Fibroblast of upper back skin (primary cell): ENCODE measurements around the gene GRB7.
A peak's percentile ranks its signal among the peaks of the same experiment; 100 is the strongest.
"Not testable (repeated sequence)": the region's sequence is repeated elsewhere in the genome, so short reads cannot be mapped to it uniquely, and the experiment has no call there.

Source experiments
- DNase-seq: peaks from one replicate; pipeline ENCODE4 v3.0.0-alpha.2; 2013

GRB7 gene

DNA sequence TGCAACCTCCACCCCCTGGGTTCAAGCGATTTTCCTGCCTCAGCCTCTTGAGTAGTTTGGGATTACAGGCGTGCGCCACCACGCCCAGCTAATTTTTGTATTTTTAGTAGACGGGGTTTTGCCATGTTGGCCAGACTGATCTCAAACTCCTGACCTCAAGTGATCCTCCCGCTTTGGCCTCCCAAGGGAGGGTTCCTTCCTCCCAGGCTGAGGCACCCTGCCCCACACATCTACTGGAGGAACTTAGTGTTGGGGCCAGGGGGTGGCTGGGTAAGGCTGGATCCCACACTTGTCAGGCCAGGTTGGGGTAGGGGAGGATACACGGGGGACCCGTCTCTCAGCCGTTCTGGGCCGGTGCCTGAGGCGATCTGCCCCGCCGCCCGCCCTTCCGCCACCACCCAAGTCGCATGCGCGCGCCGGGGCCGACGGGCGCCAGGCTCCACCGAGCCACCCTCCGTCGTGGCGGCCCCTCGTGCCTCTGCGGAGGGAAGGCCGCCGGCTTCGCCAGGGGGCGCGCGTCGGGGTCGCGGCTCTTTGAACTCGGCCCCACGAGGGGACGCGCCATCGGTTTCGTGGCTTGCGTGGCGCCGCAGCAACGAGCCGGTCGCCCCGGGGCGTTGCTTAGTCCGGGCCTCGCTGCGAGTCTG, 15.9 kb downstream of the GRB7 start:
- no peak for DNase-seq

DNA sequence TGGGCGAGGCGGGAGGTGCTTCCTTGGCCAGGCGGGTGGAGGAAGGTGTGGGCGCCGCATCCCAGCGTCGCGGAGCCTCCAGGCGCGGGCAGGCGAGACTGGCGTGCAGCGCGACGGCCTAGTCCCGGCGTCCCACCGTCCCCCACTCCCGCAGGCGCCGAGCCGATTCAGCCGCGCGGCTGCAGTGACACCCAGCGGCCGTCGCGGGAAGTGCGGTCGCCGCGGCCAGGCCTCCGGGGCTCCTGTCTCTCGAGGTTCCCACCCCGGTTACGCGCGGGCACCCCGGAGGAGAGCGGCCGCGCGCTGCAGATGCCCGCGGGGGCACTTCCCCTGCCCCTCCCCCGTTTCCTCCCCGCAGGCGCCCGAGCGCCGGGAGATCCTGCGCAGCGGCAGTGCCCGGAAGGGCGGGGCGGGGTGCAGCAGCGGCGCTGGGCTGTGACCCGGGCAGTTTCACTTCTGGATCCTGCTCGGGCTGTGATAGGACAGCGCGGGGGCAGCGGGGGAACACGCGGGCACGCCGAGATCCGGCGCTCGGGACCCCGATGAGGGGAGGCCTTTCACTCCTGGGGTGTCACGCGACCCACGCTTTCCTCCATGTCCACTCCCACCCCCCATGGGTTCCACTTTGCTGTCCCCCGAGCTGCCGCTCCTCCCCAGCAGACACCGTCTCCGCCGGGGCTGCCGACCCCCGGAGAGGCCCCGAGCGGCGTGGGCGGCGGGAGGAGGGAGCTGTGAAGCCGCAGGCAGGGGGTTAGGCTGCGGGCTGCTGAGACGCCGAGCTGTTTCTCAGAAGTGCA, 16.6 kb downstream of the GRB7 start:
- DNase-seq: peak; percentile 76

DNA sequence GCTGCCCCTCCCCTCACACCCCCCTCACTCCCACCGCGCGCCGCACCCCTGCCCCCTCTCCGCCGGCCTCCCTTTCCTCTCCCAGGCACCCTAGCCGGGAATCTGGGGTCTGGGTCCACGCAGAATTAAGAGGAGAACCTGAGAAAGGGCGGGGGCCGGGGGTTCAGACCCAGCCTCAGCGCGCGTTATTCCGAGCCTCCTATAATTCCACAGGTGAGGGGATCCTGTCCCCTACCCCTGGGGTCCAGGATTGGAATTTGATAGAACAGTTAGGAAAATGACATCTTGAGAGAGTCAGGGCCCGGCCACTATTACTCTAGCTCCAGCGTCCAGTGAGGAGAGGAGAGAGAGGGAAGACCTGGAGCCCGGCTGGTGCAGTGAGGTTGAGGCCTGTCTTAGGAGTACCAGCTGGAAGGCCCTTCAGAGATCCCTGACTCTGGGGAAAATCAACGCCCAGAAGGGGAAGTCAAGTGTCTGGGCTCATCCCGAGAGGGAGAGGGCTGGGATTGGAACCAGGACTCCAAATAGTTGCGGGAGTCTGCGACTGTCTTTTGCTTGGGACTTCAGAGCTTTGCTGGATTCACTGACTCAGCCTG, 17.3 kb downstream of the GRB7 start:
- no peak for DNase-seq

DNA sequence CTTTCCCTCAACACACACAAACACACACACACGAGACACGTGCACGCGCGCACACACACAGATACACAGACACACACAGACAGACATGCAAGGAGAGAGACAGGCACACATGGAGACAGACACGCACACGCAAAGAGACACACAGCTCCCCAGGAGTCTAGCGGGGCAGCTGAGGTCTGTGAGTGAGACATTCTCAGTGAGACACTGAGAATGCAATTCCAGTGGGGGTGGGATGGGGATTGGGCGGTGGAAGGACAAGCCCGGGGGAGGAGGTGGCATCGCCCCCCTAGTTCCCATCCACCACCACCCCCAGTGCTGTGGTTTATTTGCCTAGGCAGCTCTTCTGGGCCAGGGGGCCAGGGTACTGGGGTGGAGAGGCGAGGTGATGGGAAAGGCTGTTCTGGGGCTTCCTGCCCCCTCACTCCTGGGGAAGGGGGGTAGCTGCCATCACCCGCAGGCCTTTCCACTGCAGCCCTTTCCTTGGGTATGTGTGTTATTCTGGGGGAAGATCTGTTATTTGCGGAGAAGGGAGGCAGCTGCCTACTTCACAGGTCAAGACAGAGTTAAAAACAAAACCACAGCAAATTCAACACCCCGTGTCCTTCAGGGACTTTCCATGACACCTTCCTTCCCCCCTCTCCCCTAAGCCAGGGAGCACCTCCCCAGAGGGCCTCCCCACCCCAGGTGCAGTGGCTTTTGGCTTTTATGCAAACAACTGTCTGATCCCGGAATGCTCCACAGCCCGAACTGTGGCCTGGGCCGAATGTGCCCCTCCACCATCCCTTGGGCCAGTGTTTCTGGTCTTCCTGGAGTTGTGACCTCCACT, 18.0 kb downstream of the GRB7 start:
- peak; percentile 56 for DNase-seq

DNA sequence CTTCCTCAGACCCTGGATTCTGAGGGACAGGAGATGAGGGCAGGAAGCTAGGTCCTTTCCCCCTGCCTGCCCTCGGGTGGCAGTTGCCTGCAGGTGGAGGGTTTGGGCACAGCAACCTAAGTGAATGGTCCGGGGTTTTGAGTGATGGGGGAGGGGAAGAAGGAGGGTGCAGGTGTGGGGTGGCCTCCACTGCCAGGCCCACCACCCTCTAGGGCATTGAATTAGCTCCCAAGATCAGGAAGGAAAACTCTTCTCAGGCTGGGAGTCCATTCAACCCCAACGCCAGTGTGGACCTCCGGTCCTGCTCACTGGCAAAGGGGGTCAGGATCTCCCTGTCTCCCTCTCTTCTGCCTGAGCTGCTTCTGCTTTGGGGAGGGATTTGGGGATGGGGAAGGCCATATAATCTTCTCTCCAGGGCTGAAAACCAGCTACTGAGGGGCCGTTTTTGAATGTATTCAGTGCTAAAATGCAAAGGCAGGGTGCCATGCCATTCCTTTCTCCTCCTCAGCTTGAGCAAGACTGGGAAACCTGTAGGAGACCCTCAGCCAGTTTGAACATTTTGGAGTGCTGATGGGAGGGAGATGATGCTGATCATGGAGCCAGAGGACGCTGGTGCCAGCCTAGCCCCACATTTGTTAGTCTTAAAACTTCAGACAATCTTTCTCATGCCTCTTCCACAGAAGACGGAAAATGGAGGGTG, 18.8 kb downstream of the GRB7 start:
- no peak for DNase-seq

DNA sequence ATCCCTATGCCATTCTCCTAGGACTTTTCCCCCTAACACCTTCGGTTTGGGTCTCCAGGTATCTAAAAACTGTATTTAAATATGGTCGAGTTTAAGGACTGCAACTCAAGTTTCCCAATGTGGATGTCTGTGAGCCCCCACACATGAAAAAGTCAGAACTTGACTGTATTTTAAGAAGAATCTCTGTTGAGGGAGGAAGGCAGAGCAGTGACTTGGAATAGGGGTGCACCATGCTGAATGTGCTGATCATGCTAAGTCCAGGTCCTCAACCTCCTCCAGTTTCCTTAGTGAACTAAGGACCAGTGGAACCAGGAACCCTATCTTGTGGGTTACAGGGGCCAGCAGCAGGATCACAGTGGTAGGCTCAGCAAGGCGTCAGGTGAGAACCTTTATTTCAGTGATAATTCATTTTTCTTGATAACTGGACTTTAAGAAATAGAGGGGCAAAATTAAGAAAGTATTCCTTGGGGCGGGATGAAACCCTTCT, 19.5 kb downstream of the GRB7 start:
- DNase-seq: no peak

DNA sequence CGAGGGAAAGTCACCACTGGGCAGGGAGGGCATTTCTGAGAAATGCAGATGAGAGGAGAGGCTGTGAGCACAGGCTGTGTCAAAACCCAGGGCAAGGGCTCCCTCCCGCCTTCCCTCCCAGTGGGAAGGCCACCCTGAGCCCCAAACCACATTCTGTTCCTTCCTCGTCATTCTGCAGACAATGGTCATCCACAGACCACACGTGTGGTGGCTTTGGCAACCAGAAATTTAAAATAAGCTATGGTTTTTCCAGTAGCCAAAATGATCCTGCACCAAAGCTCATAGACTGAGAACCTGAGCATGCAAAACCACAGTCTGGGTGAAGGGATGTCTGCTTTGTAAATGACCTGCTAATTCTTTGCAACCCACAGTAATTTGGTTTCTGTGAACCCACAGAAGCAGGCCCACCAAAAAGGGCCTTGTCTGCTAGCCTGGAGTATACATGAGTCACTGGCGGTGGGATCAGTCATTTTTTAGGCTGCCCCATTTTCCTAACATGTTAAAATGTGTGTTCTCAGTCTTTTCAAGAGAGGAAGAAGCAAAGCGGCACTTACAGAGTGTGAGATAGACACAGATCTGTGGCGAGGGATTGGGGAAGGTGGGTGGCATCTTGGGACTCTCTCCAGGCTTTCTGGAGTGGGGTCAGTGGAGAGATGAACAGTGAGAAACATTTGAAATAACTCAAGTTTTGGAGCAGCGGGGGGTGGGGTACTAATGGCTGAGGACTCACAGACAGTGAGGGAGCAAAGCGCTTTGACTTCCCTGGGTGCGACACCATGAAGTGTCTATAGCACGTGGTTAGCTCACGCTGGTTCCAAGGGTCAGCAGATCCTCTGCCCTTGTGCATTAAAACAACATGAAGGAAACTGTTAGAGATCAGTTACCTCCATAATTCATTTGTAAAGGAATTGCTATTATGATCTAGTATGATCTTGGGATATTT, 20.5 kb downstream of the GRB7 start:
- DNase-seq: peak; percentile 88

DNA sequence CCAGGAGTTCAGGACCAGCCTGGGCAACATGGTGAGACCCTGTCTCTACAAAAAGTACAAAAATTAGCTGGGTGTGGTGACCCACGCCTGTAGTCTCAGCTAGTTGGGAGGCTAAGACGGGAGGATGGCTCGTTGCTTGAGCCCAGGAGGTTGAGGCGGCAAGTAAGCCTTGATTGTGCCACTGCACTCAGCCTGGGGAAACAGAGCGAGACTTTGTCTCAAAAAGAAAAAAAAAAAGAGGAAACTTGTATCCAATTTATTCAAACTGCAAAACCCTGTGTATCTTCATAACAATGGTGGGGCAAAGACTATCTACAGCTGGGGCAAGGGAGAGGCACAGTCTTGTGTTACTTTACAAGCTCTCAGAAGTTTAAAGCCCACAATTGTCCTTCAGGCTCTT, 21.5 kb downstream of the GRB7 start:
- DNase-seq: no peak

DNA sequence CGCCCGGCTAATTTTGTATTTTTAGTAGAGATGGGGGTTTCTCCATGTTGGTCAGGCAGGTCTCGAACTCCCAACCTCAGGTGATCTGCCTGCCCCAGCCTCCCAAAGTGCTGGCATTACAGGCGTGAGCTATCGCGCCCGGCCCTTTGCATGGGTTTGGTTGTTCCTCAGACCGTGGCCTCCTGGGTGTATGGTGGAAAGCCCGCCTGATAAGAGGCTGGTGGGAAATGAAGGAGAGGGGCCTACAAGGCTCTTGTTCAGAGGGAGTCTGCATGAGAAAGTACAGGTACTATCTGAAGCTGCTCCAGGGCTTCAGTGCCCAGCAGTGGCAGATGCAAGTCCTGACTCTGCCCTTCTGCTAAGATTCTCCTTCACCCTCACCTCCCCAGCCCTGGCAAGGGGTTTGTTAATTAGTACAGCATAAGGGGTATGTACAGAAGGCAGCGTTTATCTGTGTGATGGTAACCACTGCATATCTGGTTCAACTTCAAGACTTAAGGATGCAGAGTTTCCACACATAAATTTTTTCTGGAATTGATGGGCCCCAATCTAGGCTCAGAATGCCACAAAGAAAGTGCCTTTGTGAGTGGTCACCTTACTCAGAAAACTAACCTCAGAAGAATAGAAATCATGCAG, 24.2 kb downstream of the GRB7 start:
- DNase-seq: peak; percentile 49

DNA sequence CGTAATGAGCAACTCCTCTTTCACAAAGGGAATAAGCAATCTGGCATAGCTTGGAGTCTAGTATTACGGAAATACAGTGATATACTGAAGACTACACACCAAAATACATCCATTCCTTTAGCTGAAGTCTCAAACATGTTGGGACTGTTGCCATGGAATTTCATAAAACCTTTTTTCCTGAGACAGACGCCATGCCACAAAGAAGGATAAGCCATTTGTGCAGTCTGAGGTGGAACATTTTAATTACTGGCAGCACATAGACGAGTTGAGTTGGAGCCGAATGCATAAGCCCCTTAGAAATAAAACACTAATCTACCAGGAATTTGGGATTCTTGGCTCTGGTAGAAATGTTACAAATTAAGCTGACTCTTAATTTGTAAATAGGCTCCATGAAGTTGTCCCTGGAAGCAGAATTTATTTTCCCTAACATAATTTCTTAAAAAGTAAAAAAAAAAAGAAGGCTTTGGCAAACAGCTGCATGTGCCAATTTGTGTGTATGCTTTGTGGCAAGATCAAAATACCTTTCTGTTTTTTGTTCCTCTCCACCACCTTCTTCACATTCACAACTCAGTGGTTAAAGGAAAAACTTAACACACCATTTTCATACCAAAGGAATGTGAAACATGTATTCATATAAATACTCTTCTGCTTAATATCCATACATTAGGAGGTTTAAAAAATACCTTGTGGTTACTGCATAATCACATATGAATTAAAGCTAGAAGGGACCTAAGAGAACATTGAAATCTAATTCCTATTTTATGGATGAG, 25.5 kb downstream of the GRB7 start:
- peak; percentile 92 for DNase-seq

DNA sequence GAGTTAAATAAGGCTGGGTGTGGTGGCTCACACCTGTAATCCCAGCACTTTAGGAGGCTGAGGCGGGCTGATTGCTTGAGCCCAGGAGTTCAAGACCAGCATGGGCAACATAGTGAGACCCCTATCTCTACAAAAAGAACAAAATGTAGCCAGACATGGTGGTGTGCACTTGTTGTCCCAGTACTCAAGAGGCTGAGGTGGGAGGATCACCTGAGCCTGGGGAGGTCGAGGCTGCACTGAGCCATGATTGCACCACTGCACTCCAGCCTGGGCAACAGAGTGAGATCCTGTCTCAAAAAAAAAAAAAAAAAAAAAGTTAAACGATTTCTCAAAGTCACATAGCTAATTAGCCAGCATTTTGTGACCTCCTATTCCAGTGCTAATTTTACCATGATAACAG, 26.4 kb downstream of the GRB7 start:
- DNase-seq: not testable (repeated sequence)

DNA sequence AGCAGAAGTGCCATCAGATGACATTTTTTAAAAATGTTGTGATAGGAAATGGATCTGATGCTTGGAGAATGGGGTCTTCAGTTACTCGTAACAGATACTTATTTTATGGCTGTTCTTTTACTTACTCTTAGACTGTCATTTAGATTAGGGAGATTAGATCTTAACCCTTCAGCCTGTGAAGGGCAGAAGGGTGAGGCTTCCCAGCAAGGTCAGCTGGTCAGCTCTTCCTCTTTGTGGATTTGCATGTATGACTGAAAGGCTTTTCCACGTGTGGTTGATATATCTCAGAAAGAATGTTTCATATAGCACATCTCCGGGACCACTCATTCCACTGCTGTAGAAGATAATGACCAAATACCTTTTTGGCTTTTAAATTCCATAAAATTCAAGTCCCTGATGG, 27.4 kb downstream of the GRB7 start:
- no peak for DNase-seq

DNA sequence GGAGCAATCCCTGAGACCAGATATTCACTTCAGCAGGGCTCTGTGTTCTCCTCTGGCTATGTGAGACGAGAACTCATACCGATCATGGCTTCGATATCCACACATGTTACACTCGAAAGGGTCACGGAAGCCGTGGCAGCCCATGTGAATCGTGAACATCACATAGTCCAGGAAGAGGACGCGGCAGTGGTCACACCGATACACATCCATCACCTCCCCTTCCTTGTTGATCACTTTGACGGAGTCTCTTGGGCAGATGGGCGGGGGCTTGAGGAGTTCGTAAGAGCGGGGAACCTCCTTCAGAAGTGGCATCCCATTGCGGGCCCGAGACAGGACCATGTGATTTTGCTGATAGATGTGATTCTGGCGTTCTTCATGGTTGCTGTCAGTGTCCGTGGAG, 28.0 kb downstream of the GRB7 start:
- no peak for DNase-seq

DNA sequence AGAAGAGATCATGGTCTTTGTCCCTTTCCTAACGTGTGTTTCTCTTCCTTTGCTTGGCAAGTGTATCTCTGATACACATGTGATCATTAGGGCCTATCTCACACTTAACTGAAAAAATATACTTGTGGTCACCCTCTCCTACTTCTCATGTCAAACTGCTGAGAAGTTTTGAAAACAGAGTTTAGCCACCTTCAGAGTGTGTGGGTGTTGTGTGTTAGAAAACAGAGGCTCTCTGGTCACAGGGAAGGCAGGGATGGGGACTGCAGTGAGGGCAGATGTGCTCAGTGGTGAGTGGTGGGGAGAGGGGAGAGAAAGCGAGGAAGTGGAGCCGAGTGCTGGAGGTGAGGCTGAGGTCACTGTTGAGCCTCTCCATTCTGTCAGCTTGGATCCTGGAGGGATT, 29.4 kb downstream of the GRB7 start:
- DNase-seq: no peak

DNA sequence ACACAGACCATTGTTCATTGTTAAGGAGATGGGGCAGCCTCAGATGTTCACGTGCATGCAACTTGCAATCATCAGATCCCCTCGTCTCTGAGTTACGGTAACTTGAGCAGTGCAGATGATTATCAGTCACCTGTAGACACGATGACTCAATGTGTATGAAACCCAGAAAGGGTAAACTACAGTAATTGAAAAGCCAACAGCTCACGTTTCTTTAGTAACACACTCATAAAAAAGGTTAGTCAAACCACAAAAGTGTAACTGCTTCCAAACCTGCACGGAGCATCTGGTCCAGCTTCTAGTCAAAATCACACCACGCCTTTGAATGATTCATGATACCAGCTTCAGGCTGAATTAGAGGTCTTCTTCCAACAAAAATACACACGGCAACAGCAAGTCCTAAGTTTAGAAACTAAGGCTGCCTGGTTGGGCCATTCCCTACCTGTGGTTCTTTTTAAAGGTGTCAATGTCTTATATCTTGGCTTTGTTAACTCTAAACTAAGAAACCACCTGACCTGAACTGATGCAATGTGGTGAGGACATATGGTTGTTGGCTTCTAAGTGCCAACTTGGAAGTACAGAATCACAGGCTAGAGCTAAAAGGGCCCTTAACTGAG, 32.3 kb downstream of the GRB7 start:
- peak; percentile 31 for DNase-seq

DNA sequence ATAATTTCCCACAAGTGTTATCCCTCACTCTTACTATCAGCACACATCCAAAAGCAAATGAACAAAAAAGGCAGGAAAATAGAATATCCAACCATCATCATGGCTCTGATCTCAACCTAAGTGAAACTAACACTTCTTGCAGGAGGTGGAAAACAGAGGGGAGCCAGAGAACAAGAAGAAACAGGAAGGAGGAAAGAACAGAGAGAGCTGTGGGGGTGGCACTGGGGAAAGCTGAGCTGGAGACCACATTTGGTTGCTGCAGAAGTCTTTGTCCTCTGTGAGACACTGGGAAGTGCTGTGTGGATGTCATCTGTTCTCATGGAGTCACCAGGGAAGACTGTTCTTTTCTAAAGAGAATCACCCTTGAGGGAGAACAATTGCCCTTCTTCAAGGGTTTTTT, 34.7 kb downstream of the GRB7 start:
- DNase-seq: no peak

DNA sequence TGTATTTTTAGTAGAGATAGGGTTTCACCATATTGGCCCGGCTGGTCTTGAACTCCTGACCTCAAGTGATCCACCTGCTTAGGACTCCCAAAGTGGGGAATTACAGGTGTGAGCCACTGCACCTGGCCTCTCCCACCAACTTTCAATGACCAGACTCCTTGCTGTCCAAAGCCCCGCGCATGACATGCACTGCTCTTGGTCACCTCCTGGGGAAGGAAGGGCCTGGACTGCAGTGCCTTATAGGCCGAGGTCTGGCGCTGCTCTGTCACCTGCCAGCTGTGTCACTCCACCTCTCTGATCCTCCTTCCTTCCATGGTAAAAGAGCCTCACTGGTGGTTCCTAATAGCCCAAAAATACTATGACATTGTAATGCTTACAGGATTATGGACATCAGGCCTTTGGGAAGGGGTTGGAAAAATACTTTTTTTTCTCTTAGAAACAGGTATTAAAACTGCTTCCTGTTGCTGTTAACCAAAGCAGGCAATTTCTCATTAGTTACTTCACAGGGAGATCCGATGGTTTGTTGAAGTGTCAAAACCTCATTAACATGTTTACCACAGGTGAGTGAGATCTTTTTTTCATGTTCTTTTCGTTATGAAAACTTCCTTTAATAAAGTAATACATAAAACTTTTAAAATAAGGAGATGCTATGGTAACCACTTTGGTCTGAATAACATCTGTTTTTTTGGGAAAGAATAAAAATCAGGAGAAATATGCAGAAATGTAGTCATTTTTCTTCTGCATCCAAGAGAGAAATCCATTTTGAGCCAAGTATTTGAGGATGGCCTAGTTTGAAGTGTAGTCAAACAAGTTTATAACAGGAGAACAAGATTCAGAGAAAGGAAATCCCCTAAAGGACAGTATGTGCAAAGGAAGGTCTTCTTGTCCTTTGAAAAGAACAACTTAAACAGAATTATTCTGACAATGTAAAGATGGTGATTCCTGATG, 35.5 kb downstream of the GRB7 start:
- DNase-seq: no peak

DNA sequence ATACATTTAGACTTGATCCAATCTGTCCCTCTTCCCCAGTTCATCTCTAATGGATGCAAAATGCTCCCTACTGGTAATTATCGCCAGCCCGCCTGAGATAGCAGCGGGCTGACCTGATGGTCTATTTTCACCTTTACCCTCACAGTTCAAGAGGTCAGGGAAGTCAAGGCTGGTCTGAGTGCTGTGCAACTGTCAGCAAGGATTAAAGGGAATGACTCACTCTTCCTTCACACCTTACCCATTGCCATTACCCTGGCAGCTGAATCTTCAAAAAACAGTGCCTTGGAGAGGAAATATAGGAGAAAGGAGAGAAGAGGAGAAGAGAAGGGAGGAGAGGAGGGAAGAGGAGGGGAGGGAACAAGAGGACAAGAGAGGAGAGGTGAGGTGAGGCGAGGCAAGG, 36.3 kb downstream of the GRB7 start:
- no peak for DNase-seq
